Measurements from ENCODE around the gene CCN2.
"Not testable (repeated sequence)": the region's sequence is repeated elsewhere in the genome, so short reads cannot be mapped to it uniquely, and the experiment has no call there.

The CCN2 gene

DNA sequence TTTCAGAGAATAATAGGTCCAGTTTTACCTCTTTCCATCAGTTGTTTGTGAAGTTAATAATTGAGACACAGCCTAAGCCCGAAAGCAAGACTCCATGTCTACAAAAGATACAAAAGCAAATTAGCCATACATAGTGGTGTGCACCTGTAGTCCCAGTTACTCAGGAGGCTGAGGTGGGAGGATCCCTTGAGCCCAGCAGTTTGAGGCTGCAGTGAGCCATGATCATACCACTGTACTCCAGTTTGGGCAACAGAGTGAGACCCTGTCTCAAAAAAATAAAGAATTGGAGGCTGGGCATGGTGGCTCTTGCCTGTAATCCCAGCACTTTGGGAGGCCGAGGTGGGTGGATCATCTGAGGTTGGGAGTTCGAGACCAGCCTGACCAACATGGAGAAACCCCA, 42.4 kb downstream of the CCN2 start:
- DNase-seq, result not testable (repeated sequence)

- DNase-seq, result not testable (repeated sequence)
These were observed 47.4 kb downstream of the CCN2 start for GRCh38 chr6:131903734-131904133.

DNA sequence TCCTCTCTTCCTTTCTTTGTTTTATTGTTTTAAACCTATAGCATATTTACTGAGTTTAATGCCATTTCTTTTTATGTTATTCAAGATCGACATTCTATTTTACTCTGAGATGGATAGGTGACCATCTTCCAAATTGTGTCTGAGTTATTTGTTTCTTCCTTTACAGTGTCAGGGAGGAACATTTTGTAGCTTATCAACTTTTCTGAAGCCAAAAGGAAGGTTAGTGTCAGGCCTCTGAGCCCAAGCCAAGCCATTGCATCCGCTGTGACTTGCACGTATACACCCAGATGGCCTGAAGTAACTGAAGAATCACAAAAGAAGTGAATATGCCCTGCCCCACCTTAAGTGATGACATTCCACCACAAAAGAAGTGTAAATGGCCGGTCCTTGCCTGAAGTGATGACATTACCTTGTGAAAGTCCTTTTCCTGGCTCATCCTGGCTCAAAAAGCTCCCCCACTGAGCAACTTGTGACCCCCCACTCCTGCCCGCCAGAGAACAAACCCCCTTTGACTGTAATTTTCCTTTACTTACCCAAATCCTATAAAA, 49.8 kb downstream of the CCN2 start:
- DNase-seq, result not testable (repeated sequence)

DNA sequence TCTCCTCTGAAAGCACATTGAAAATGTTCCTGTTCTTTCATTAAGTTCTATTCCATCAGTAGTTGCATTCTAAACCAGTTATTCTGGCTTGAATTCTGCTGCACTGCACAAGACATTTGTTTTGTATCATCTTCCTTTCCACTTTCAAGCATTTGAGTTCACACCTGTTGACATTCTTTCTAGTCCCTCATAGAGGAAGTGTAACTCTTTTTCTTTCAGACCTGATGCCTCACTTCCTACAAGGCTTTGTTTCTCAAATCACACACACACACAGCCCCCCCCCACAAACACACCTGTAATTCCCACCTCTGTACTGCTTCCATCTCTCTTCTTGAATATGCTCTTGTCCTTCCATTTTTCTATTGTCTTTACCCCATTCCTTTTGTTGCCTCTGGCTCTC, 50.9 kb downstream of the CCN2 start:
- DNase-seq, result no peak

DNA sequence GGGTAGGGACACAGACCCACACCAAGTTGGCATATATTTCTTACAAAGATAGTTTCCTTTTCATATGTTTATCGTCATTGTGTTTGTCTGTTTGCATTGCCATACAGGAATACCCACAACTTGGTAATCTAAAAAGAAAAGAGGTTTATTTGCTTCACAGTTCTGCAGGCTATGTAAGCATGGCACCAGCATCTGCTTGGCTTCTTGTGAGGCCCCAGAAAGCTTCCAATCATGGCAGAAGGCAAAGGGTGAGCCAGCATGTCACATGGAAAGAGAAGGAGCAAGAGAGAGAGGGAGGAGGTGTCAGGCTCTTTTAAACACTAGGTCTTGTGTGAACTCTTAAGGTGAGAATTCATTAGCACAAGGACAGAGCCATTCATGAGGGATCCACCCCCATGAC, 52.5 kb downstream of the CCN2 start:
- DNase-seq, result no peak

Measured in SHP77 treated with DMSO at 0.1 percent for 48 hours (cell line).